H1 (cell line): ENCODE data around the gene CCDC12. TPM values are rescaled to one million over a fixed set of nuclear protein-coding genes. Genes with fewer than 3 reads are reported as not detected.

ENCODE experiments used
- CTCF ChIA-PET: fragments of 300-600 bp; sonication (Branson Sonifier 250); formaldehyde crosslinking; loops from one replicate; lab custom pipeline; 2021; ENCODE audit not compliant: partially characterized antibody; lab: Charles Lee
- POLR2A ChIA-PET: fragments of 300-600 bp; sonication (Branson Sonifier 250); formaldehyde crosslinking; loops from one replicate; lab custom pipeline; 2021; ENCODE audit warnings: inconsistent platforms; ENCODE audit not compliant: partially characterized antibody; lab: Charles Lee
- DNase-seq, 2 experiments: peaks; one replicate each; pipeline versions ENCODE4 v3.0.0 to v3.0.0-alpha.2; 2010 to 2022; ENCODE audit warnings: low spot score in 2 of 2, low read depth in 1 of 2, mixed read lengths in 1 of 2
- FAIRE-seq: peaks from 2 replicates; lab custom pipeline; 2011; peaks lifted over from hg19 to GRCh38; lab: Jason Lieb, UNC
- H2AFZ ChIP-seq: 2 replicates; pipeline ENCODE4 v1.8.1; 2012; ENCODE audit warnings: low read length, inconsistent platforms
- H2AK5ac ChIP-seq: 2 replicates; pipeline ENCODE4 v1.6.1; 2013; ENCODE audit warnings: low read depth, low read length
- H2BK120ac ChIP-seq: replicated peaks from 2 replicates; pipeline ENCODE3; 2013; ENCODE audit warnings: low read depth, low read length, inconsistent platforms
- H2BK12ac ChIP-seq: 2 replicates; pipeline ENCODE4 v1.6.1; 2013; ENCODE audit warnings: low read depth, low read length
- H2BK15ac ChIP-seq: 2 replicates; pipeline ENCODE4 v1.6.1; 2013; ENCODE audit warnings: low read length
- H2BK20ac ChIP-seq: 2 replicates; pipeline ENCODE4 v1.6.1; 2013; ENCODE audit warnings: low read length
- H2BK5ac ChIP-seq: 2 replicates; pipeline ENCODE4 v1.6.1; 2013; ENCODE audit warnings: low read depth, low read length
- H3K14ac ChIP-seq: 2 replicates; pipeline ENCODE4 v1.6.1; 2013; ENCODE audit warnings: inconsistent platforms; ENCODE audit not compliant: insufficient read length
- H3K18ac ChIP-seq: 2 replicates; pipeline ENCODE4 v1.6.1; 2013; ENCODE audit warnings: low read length; ENCODE audit errors: extremely low read depth
- H3K23ac ChIP-seq: 2 replicates; pipeline ENCODE4 v1.6.1; 2013; ENCODE audit warnings: inconsistent platforms; ENCODE audit not compliant: insufficient read length
- H3K23me2 ChIP-seq: 2 replicates; pipeline ENCODE4 v1.6.1; 2013; ENCODE audit warnings: low read depth, low read length
- H3K27ac ChIP-seq: 2 replicates; pipeline ENCODE4 v1.6.1; 2011; ENCODE audit warnings: low read depth, low read length, inconsistent platforms
- H3K27me3 ChIP-seq, 4 experiments: replicated peaks in 1 of 4; 1 replicate in 1 of 4; 2 replicates in 3 of 4; pipeline versions ENCODE4 v1.6.1 to v1.8.1; 2011 to 2013; ENCODE audit warnings: low read length in 3 of 4, mild to moderate bottlenecking in 3 of 4, inconsistent platforms in 2 of 4, mixed read lengths in 2 of 4, moderate library complexity in 1 of 4; ENCODE audit not compliant: control insufficient read depth in 3 of 4, insufficient read depth in 3 of 4; ENCODE audit errors: extremely low read depth in 1 of 4
- H3K36me3 ChIP-seq, 4 experiments: 2 replicates each; pipeline versions ENCODE4 v1.6.1 to v1.8.1; 2011 to 2013; ENCODE audit warnings: mild to moderate bottlenecking in 4 of 4, low read length in 3 of 4, moderate library complexity in 2 of 4, control low read depth in 1 of 4, inconsistent platforms in 1 of 4; ENCODE audit not compliant: insufficient read depth in 4 of 4, control insufficient read depth in 2 of 4
- H3K4ac ChIP-seq: replicated peaks from 2 replicates; pipeline ENCODE3; 2013; ENCODE audit warnings: low read length, low read depth, mixed read lengths, inconsistent platforms; ENCODE audit not compliant: insufficient read length
- H3K4me1 ChIP-seq, 4 experiments: replicated peaks in 1 of 4; 1 replicate in 1 of 4; 2 replicates in 3 of 4; pipeline versions ENCODE4 v1.6.1 to v1.8.1; 2011 to 2013; ENCODE audit warnings: low read length in 3 of 4, inconsistent platforms in 2 of 4, mixed read lengths in 1 of 4; ENCODE audit not compliant: insufficient read depth in 4 of 4, control insufficient read depth in 3 of 4
- H3K4me2 ChIP-seq, 2 experiments: 2 replicates each; pipeline versions ENCODE4 v1.6.1 to v1.8.1; 2011 to 2013; ENCODE audit warnings: low read depth in 2 of 2, low read length in 2 of 2, control low read depth in 1 of 2, inconsistent platforms in 1 of 2, mild to moderate bottlenecking in 1 of 2; ENCODE audit not compliant: insufficient read depth in 1 of 2
- H3K4me3 ChIP-seq, 4 experiments: fragments of 200-600, 300-600 bp in 1 of 4; sonication (generic), shearing (Covaris generic), sonication (Bioruptor Twin) in 1 of 4; 2 replicates each; pipeline versions ENCODE4 v1.5.1 to v1.8.1; 2011 to 2016; ENCODE audit warnings: low read length in 4 of 4, low read depth in 3 of 4, control low read depth in 2 of 4, inconsistent platforms in 2 of 4, mild to moderate bottlenecking in 2 of 4, mixed read lengths in 1 of 4, moderate library complexity in 1 of 4; ENCODE audit not compliant: insufficient read depth in 2 of 4; ENCODE audit errors: extremely low read depth in 1 of 4
- H3K56ac ChIP-seq: replicated peaks from 2 replicates; pipeline ENCODE3; 2013; ENCODE audit warnings: low read depth, mild to moderate bottlenecking, mixed read lengths, low read length, inconsistent platforms; ENCODE audit not compliant: insufficient read length
- H3K79me1 ChIP-seq: 2 replicates; pipeline ENCODE4 v1.6.1; 2013; ENCODE audit warnings: low read depth, low read length, control low read depth
- H3K79me2 ChIP-seq, 2 experiments: 2 replicates each; pipeline versions ENCODE4 v1.6.1 to v1.8.1; 2012 to 2013; ENCODE audit warnings: low read length in 2 of 2, mild to moderate bottlenecking in 2 of 2, inconsistent platforms in 1 of 2; ENCODE audit not compliant: insufficient read depth in 2 of 2, control insufficient read depth in 1 of 2
- H3K9ac ChIP-seq, 4 experiments: replicated peaks in 1 of 4; 1 replicate in 1 of 4; 2 replicates in 3 of 4; pipeline versions ENCODE4 v1.6.1 to v1.8.1; 2011 to 2013; ENCODE audit warnings: low read depth in 3 of 4, low read length in 3 of 4, control low read depth in 2 of 4, mild to moderate bottlenecking in 2 of 4, moderate library complexity in 2 of 4, inconsistent platforms in 1 of 4; ENCODE audit errors: extremely low read depth in 1 of 4
- H3K9me3 ChIP-seq, 2 experiments: 2 replicates each; pipeline versions ENCODE4 v1.6.1 to v1.8.1; 2012 to 2013; ENCODE audit warnings: mild to moderate bottlenecking in 2 of 2, moderate library complexity in 2 of 2, control low read depth in 1 of 2, inconsistent platforms in 1 of 2, low read depth in 1 of 2, low read length in 1 of 2, mixed read lengths in 1 of 2; ENCODE audit not compliant: insufficient read depth in 2 of 2
- H4K20me1 ChIP-seq, 2 experiments: replicated peaks in 1 of 2; 2 replicates each; pipeline versions ENCODE3 to v1.8.1; 2011 to 2013; ENCODE audit warnings: inconsistent platforms in 2 of 2, low read length in 2 of 2, mild to moderate bottlenecking in 1 of 2; ENCODE audit not compliant: insufficient read depth in 2 of 2, control insufficient read depth in 1 of 2
- H4K5ac ChIP-seq: 2 replicates; pipeline ENCODE4 v1.6.1; 2013; ENCODE audit warnings: low read length, low read depth, mixed read lengths, inconsistent platforms; ENCODE audit not compliant: insufficient read length
- H4K8ac ChIP-seq: 2 replicates; pipeline ENCODE4 v1.8.0; 2013; ENCODE audit warnings: mild to moderate bottlenecking, moderate library complexity, low read length, inconsistent platforms; ENCODE audit not compliant: insufficient read depth; ENCODE audit errors: extremely low read depth
- H4K91ac ChIP-seq: replicated peaks from 2 replicates; pipeline ENCODE3; 2013; ENCODE audit warnings: low read length, mixed read lengths, inconsistent platforms; ENCODE audit not compliant: insufficient read length
- ATF2 ChIP-seq: IDR thresholded peaks from 2 replicates; pipeline ENCODE4 v1.6.1; 2012; ENCODE audit warnings: low read length, inconsistent platforms
- EGR1 ChIP-seq: IDR thresholded peaks from 2 replicates; pipeline ENCODE4 v1.6.1; 2011; ENCODE audit warnings: low read depth, low read length, borderline replicate concordance
- WGBS, 2 experiments: shearing (Covaris generic) in 1 of 2; methylation state at CpG; one replicate each; pipeline versions ENCODE4 v1.1.6 to v1.1.7; 2013 to 2015; ENCODE audit warnings: low lambda C conversion rate in 2 of 2, mixed read lengths in 2 of 2, inconsistent platforms in 1 of 2, low coverage in 1 of 2, missing lambda C conversion rate in 1 of 2; ENCODE audit not compliant: insufficient replicate concordance in 2 of 2, insufficient coverage in 1 of 2, insufficient read length in 1 of 2; ENCODE audit errors: extremely low coverage in 1 of 2, missing lambda C conversion rate in 1 of 2; 5-methylcytosine and 5-hydroxymethylcytosine counted together
- polyA plus RNA-seq, 7 experiments: library from polyadenylated mRNA; depleted of rRNA in 3 of 7; stranded (reverse) in 5 of 7; unstranded in 2 of 7; fragments of >200 nt in 5 of 7; fragments of 200-250 nt in 2 of 7; gene quantifications; 1 replicate in 5 of 7; 2 replicates in 1 of 7; 4 replicates in 1 of 7; pipeline versions ENCODE4 v1.2.1 to v1.2.3, GENCODE V29; 2011 to 2013; ENCODE audit warnings: missing spikeins in 2 of 7, mixed read lengths in 2 of 7
- total RNA-seq: library from RNA; stranded (reverse); fragmentation: NEBNext Ultra II Directional; extraction: Animal tissue kit (Norgen Biotek cat#: 25700); gene quantifications from 2 replicates; pipeline ENCODE4 v1.2.1, GENCODE V29; 2021

The CCDC12 gene
- total and polyA plus RNA-seq, 2 of the 8 experiments (the other 6 are each of a cell fraction or from before 2014, with no cell fraction given): 29.5 to 41.3 TPM

DNA sequence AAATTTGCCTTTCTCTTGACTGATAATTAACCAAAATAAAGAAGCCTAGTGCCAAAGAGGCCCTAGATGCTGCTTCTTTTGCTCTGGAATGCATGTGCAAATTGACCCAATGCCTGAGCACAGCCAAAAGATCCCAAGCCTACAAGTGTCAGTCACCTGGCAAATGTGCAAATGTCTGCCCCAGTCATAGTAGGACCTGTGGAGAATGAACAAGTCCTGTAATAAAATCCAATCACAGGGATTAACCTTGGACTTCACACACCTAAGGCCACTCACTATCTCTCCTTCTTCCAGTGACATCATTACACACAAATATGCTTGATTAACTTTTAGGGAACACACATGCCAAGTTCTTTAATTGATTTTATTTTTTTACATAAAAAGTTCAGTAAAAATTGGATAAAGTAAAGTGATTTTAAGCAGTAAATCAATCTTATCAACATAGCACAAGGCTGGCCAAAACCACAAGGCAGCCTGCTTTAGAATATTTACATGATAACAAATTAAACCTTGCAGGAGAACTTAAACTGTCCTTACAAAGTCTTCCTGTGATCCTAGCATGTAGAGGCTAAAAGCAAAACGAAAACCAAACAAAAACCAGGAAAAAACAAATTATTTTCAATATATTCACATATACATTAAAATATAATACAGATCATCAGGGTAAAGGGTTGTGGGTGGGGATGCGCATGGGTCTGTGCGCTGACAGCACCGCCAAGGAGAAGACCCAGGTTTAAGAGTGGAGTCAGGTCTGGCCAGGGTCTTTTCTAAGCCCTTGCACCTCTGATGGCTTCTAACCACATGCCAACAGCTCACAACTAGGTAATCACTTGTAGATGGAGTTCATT, 39.8 kb upstream of the CCDC12 start:
- Histone ChIP-seq H3K14ac (no peak overlapping the region), H3K56ac (no peak overlapping the region), H2BK15ac (no peak overlapping the region), H3K9ac (no peak overlapping the region), H3K23me2 (no peaks in the 10 kb centered on the region), H3K4me3 (no peak overlapping the region), H4K91ac (no peak overlapping the region), H2BK5ac (no peak overlapping the region), H2AK5ac (no peak overlapping the region), H3K18ac (no peak overlapping the region), H3K36me3 (peaks cover 0 to 26% (median 16%) of the 10 kb centered on the region in 4 experiments; a peak in 5 of 8 replicates), H3K27ac (no peak overlapping the region), H3K9me3 (no peaks in the 10 kb centered on the region), H3K79me2 (no peaks in the 10 kb centered on the region), H2BK20ac (no peak overlapping the region), H4K8ac (no peak overlapping the region), H2BK12ac (no peak overlapping the region), H3K4ac (no peak overlapping the region), H3K27me3 (no peaks in the 10 kb centered on the region), H2BK120ac (no peak overlapping the region), H3K4me1 (peaks cover 0 to 2% (median 0%) of the 10 kb centered on the region in 4 experiments; a peak in 2 of 7 replicates), H3K23ac (no peak overlapping the region), H4K5ac (no peak overlapping the region), H3K79me1 (no peaks in the 10 kb centered on the region), H3K4me2 (no peak overlapping the region), H4K20me1 (no peaks in the 10 kb centered on the region), H2AFZ (no peak overlapping the region)
- FAIRE-seq (no peak), DNase-seq (no peak)
- ChIA-PET POLR2A (interaction anchor here (1.0 to 1.2 kb wide), 2 partner anchors 40 to 354 kb away, joined by 3 to 5 read pairs; partner anchors contain the start of gene CCDC12), CTCF (interaction anchor here (2.2 kb wide), 1 partner anchor 14 kb away, joined by 8 read pairs; no protein-coding TSS in a partner anchor)
- 96% methylated on average over 4 of the region's 4 CpGs; no CpG with 5 or more reads in 1 of the 2 experiments for WGBS, 2 experiments
- TF ChIP-seq EGR1 (no peak), ATF2 (no peak)
